Glutamatergic neuron (in vitro differentiated cells): ENCODE measurements around the gene ADAM22. TPM values are rescaled to one million over a fixed set of nuclear protein-coding genes. Genes with fewer than 3 reads are reported as not detected.

ENCODE experiments used
- DNase-seq: peaks from one replicate; pipeline ENCODE4 v3.0.0; 2022
- H3K27ac Mint-ChIP-seq: one replicate; pipeline ENCODE4 v1.8.0; 2020; ENCODE audit warnings: mild to moderate bottlenecking, mixed read lengths, inconsistent platforms; ENCODE audit not compliant: unreplicated experiment
- H3K27me3 Mint-ChIP-seq: one replicate; pipeline ENCODE4 v1.8.0; 2020; ENCODE audit warnings: mild to moderate bottlenecking, moderate library complexity, mixed read lengths, inconsistent platforms; ENCODE audit not compliant: unreplicated experiment
- H3K36me3 Mint-ChIP-seq: one replicate; pipeline ENCODE4 v1.8.0; 2020; ENCODE audit warnings: mild to moderate bottlenecking, mixed read lengths, inconsistent platforms; ENCODE audit not compliant: unreplicated experiment
- H3K4me1 Mint-ChIP-seq: one replicate; pipeline ENCODE4 v1.8.0; 2020; ENCODE audit warnings: mild to moderate bottlenecking, low read depth, mixed read lengths, inconsistent platforms; ENCODE audit not compliant: unreplicated experiment
- H3K4me3 Mint-ChIP-seq: one replicate; pipeline ENCODE4 v1.8.0; 2020; ENCODE audit warnings: mild to moderate bottlenecking, mixed read lengths, inconsistent platforms; ENCODE audit not compliant: unreplicated experiment
- H3K9me3 Mint-ChIP-seq: one replicate; pipeline ENCODE4 v1.8.0; 2020; ENCODE audit warnings: mild to moderate bottlenecking, moderate library complexity, mixed read lengths, inconsistent platforms; ENCODE audit not compliant: unreplicated experiment
- CTCF ChIP-seq: fragments of 200-600 bp; sonication (generic); IDR thresholded peaks from one replicate; pipeline ENCODE4 v1.5.0; 2021; ENCODE audit not compliant: partially characterized antibody, unreplicated experiment
- total RNA-seq: library from RNA; stranded (reverse); fragmentation: NEBNext Ultra II Directional; extraction: Animal tissue kit (Norgen Biotek cat#: 25700); gene quantifications from one replicate; pipeline ENCODE4 v1.2.1, GENCODE V29; 2021; ENCODE audit not compliant: unreplicated experiment

The ADAM22 gene
- total RNA-seq, 1 donor from 2014 or later: 91.9 TPM

GRCh38 chr7:88069093-88069492 is 135.0 kb downstream of the ADAM22 start:
- no peak for DNase-seq
- TF ChIP-seq CTCF: no peak
- peaks cover 1% of the 10 kb centered on the region for H3K9me3 Mint-ChIP-seq
- H3K36me3 Mint-ChIP-seq: peaks cover 6% of the 10 kb centered on the region
- H3K27me3 Mint-ChIP-seq: no peaks in the 10 kb centered on the region
- no peak overlapping the region for H3K4me3 Mint-ChIP-seq
- peaks cover 9% of the 10 kb centered on the region for H3K4me1 Mint-ChIP-seq
- H3K27ac Mint-ChIP-seq: no peak overlapping the region

- peaks cover 14% of the 10 kb centered on the region for H3K36me3 Mint-ChIP-seq
- no peak for TF ChIP-seq CTCF
- no peak for DNase-seq
- H3K27me3 Mint-ChIP-seq: no peaks in the 10 kb centered on the region
- no peak overlapping the region for H3K27ac Mint-ChIP-seq
- H3K4me1 Mint-ChIP-seq: peaks cover 10% of the 10 kb centered on the region
- peaks cover 4% of the 10 kb centered on the region for H3K9me3 Mint-ChIP-seq
- no peak overlapping the region for H3K4me3 Mint-ChIP-seq
Measured at GRCh38 chr7:88071994-88072714, 138.1 kb downstream of the ADAM22 start.

GRCh38 chr7:88072715-88073055 is 138.6 kb downstream of the ADAM22 start:
- Mint-ChIP-seq H3K27me3 (no peaks in the 10 kb centered on the region), H3K9me3 (peaks cover 4% of the 10 kb centered on the region), H3K36me3 (peaks cover 17% of the 10 kb centered on the region), H3K27ac (no peak overlapping the region), H3K4me3 (no peak overlapping the region), H3K4me1 (peaks cover 10% of the 10 kb centered on the region)
- no peak for TF ChIP-seq CTCF
- DNase-seq: no peak

GRCh38 chr7:88073626-88074025 is 139.6 kb downstream of the ADAM22 start:
- peaks cover 4% of the 10 kb centered on the region for H3K9me3 Mint-ChIP-seq
- H3K27me3 Mint-ChIP-seq: no peaks in the 10 kb centered on the region
- peaks cover 24% of the 10 kb centered on the region for H3K36me3 Mint-ChIP-seq
- peaks cover 10% of the 10 kb centered on the region for H3K4me1 Mint-ChIP-seq
- no peak for DNase-seq
- H3K27ac Mint-ChIP-seq: no peak overlapping the region
- TF ChIP-seq CTCF: no peak
- no peak overlapping the region for H3K4me3 Mint-ChIP-seq

GRCh38 chr7:88075216-88075615 is 141.2 kb downstream of the ADAM22 start:
- Mint-ChIP-seq H3K27ac (peak overlapping the region; percentile 67), H3K27me3 (peaks cover 4% of the 10 kb centered on the region), H3K4me1 (peaks cover 10% of the 10 kb centered on the region), H3K4me3 (peak overlapping the region; percentile 33), H3K9me3 (peaks cover 9% of the 10 kb centered on the region), H3K36me3 (peaks cover 35% of the 10 kb centered on the region)
- DNase-seq: peak; percentile 31
- TF ChIP-seq CTCF: no peak
